IPS-NIHi7 (cell line): ENCODE results near the gene ASPG.

Experiments
- DNase-seq: peaks from one replicate; pipeline ENCODE4 v3.0.0; 2012; ENCODE audit warnings: mixed read lengths; ENCODE audit errors: extremely low spot score

Gene ASPG

GRCh38 chr14:104085032-104085888 lies at the start of gene ASPG:
ASPG (plus strand) TSS chr14:104085700; CDS start chr14:104085771, 71 bp downstream.
- peak; percentile 95 for DNase-seq

GRCh38 chr14:104036212-104036611 lies 49.3 kb upstream of the ASPG start:
- no peak for DNase-seq

- DNase-seq = no peak
These were observed 48.4 kb upstream of the ASPG start for GRCh38 chr14:104037074-104037473.

GRCh38 chr14:104037903-104038302 lies 47.6 kb upstream of the ASPG start:
- DNase-seq = no peak

GRCh38 chr14:104039214-104039613 lies 46.3 kb upstream of the ASPG start:
- DNase-seq = no peak

- peak; percentile 43 for DNase-seq
These were observed 45.0 kb upstream of the ASPG start for GRCh38 chr14:104040539-104040938.

GRCh38 chr14:104041430-104042104 lies 43.9 kb upstream of the ASPG start:
- no peak for DNase-seq

GRCh38 chr14:104044016-104044415 lies 41.5 kb upstream of the ASPG start:
- DNase-seq = no peak

- no peak for DNase-seq
These were observed 37.7 kb upstream of the ASPG start for GRCh38 chr14:104047761-104048160.

GRCh38 chr14:104048758-104049507 lies 36.6 kb upstream of the ASPG start:
- no peak for DNase-seq

- no peak for DNase-seq
These were observed 35.8 kb upstream of the ASPG start for GRCh38 chr14:104049576-104050240.

GRCh38 chr14:104051092-104051813 lies 34.2 kb upstream of the ASPG start:
- no peak for DNase-seq

- DNase-seq = no peak
These were observed 31.1 kb upstream of the ASPG start for GRCh38 chr14:104054222-104054905.

GRCh38 chr14:104062281-104062680 lies 23.2 kb upstream of the ASPG start:
- DNase-seq = no peak

- no peak for DNase-seq
These were observed 21.5 kb upstream of the ASPG start for GRCh38 chr14:104064003-104064402.

- DNase-seq = no peak
These were observed 19.2 kb upstream of the ASPG start for GRCh38 chr14:104066279-104066678.

- no peak for DNase-seq
These were observed 18.7 kb upstream of the ASPG start for GRCh38 chr14:104066719-104067295.

- no peak for DNase-seq
These were observed 16.0 kb upstream of the ASPG start for GRCh38 chr14:104069541-104069940.

- no peak for DNase-seq
These were observed 12.9 kb upstream of the ASPG start for GRCh38 chr14:104072586-104072985.

GRCh38 chr14:104073764-104074163 lies 11.7 kb upstream of the ASPG start:
- no peak for DNase-seq
